Liver (tissue), 9 donors: ENCODE results near the gene SNX33. TPM values are rescaled to one million over a fixed set of nuclear protein-coding genes. Genes with fewer than 3 reads are reported as not detected.

ENCODE experiments used
- DNase-seq: peaks from one replicate; pipeline ENCODE4 v3.0.0-alpha.2; 2017; ENCODE audit warnings: low spot score
- H3K27ac ChIP-seq, 2 donors: one replicate each; pipeline ENCODE4 v1.7.0; 2013; ENCODE audit warnings: inconsistent platforms in 2 of 2, low read length in 2 of 2, control low read depth in 1 of 2, low read depth in 1 of 2, mild to moderate bottlenecking in 1 of 2
- H3K27me3 ChIP-seq, 4 donors: one replicate each; pipeline versions ENCODE4 v1.6.1 to v1.7.0; 2013; ENCODE audit warnings: low read length in 3 of 4, inconsistent platforms in 1 of 4, mild to moderate bottlenecking in 1 of 4, moderate library complexity in 1 of 4; ENCODE audit not compliant: control insufficient read depth in 4 of 4, insufficient read depth in 4 of 4
- H3K36me3 ChIP-seq, 4 donors: one replicate each; pipeline versions ENCODE4 v1.6.1 to v1.7.0; 2013; ENCODE audit warnings: low read length in 3 of 4, mild to moderate bottlenecking in 3 of 4, low read depth in 1 of 4, moderate library complexity in 1 of 4; ENCODE audit not compliant: control insufficient read depth in 4 of 4, insufficient read depth in 3 of 4
- H3K4me1 ChIP-seq, 4 donors: one replicate each; pipeline versions ENCODE4 v1.6.1 to v1.7.0; 2013; ENCODE audit warnings: low read length in 3 of 4, mild to moderate bottlenecking in 3 of 4, moderate library complexity in 1 of 4; ENCODE audit not compliant: control insufficient read depth in 4 of 4, insufficient read depth in 4 of 4
- H3K4me3 ChIP-seq, 3 donors: one replicate each; pipeline versions ENCODE4 v1.6.1 to v1.7.0; 2013; ENCODE audit warnings: low read length in 3 of 3, control low read depth in 1 of 3, low read depth in 1 of 3, mild to moderate bottlenecking in 1 of 3
- H3K9ac ChIP-seq, 2 donors: one replicate each; pipeline ENCODE4 v1.7.0; 2013; ENCODE audit warnings: low read length in 2 of 2, mild to moderate bottlenecking in 2 of 2, moderate library complexity in 2 of 2, control low read depth in 1 of 2, low read depth in 1 of 2
- H3K9me3 ChIP-seq, 4 donors: one replicate each; pipeline versions ENCODE4 v1.6.1 to v1.7.0; 2013; ENCODE audit warnings: low read length in 3 of 4; ENCODE audit not compliant: control insufficient read depth in 4 of 4
- EGR1 ChIP-seq, 2 donors: IDR thresholded peaks; 2 replicates each; pipeline ENCODE4 v1.6.1; 2016 to 2018; ENCODE audit warnings: antibody characterized with exemption in 2 of 2, low read depth in 2 of 2
- FOXA1 ChIP-seq: IDR thresholded peaks from 2 replicates; pipeline ENCODE4 v1.6.1; 2016; ENCODE audit warnings: antibody characterized with exemption
- FOXA2 ChIP-seq: IDR thresholded peaks from 2 replicates; pipeline ENCODE4 v1.6.1; 2016; ENCODE audit warnings: antibody characterized with exemption
- GABPA ChIP-seq, 2 donors: IDR thresholded peaks in 1 of 2; conservative IDR thresholded peaks in 1 of 2; 2 replicates each; pipeline ENCODE4 v1.6.1; 2016; ENCODE audit warnings: antibody characterized with exemption in 2 of 2, mild to moderate bottlenecking in 1 of 2, moderate library complexity in 1 of 2
- HNF4A ChIP-seq, 2 donors: conservative IDR thresholded peaks; 2 replicates each; pipeline ENCODE4 v1.6.1; 2016; ENCODE audit warnings: antibody characterized with exemption in 2 of 2, mild to moderate bottlenecking in 2 of 2
- HNF4G ChIP-seq: IDR thresholded peaks from 2 replicates; pipeline ENCODE4 v1.6.1; 2016; ENCODE audit warnings: antibody characterized with exemption
- NR2F2 ChIP-seq: IDR thresholded peaks from 2 replicates; pipeline ENCODE4 v1.6.1; 2016; ENCODE audit warnings: antibody characterized with exemption
- RAD21 ChIP-seq, 2 donors: IDR thresholded peaks; 2 replicates each; pipeline ENCODE4 v1.6.1; 2016; ENCODE audit warnings: antibody characterized with exemption in 2 of 2, mild to moderate bottlenecking in 2 of 2
- REST ChIP-seq: IDR thresholded peaks from 2 replicates; pipeline ENCODE4 v1.6.1; 2016; ENCODE audit warnings: antibody characterized with exemption, mild to moderate bottlenecking
- RXRA ChIP-seq, 2 donors: IDR thresholded peaks; 2 replicates each; pipeline ENCODE4 v1.6.1; 2017 to 2018; ENCODE audit warnings: antibody characterized with exemption in 2 of 2, mild to moderate bottlenecking in 1 of 2
- SP1 ChIP-seq: IDR thresholded peaks from 2 replicates; pipeline ENCODE4 v1.6.1; 2018; ENCODE audit warnings: antibody characterized with exemption, mild to moderate bottlenecking
- TAF1 ChIP-seq: conservative IDR thresholded peaks from 2 replicates; pipeline ENCODE4 v1.6.1; 2016; ENCODE audit warnings: antibody characterized with exemption, mild to moderate bottlenecking
- YY1 ChIP-seq: IDR thresholded peaks from 2 replicates; pipeline ENCODE4 v1.6.1; 2016; ENCODE audit warnings: antibody characterized with exemption, mild to moderate bottlenecking
- ZBTB33 ChIP-seq: IDR thresholded peaks from 2 replicates; pipeline ENCODE4 v1.6.1; 2016; ENCODE audit warnings: antibody characterized with exemption
- WGBS: extraction: QIAGEN DNeasy Blood & Tissue Kit; methylation state at CpG from one replicate; pipeline ENCODE4 v1.1.7; 2013; 5-methylcytosine and 5-hydroxymethylcytosine counted together
- polyA plus RNA-seq, 2 donors: library from polyadenylated mRNA; stranded (reverse) in 1 of 2; unstranded in 1 of 2; fragments of 200-250 nt in 1 of 2; fragments of >200 nt in 1 of 2; fragmentation: Nextera tagmentation in 1 of 2; extraction: Ambion mirVana in 1 of 2; gene quantifications; one replicate each; pipeline versions ENCODE4 v1.2.1 to v1.2.3, GENCODE V29; 2013 to 2015
- total RNA-seq, 2 donors: library from RNA; depleted of rRNA; stranded (reverse); fragments of >200 nt; gene quantifications; one replicate each; pipeline ENCODE4 v1.2.3, GENCODE V29; 2014
- TF ChIP-seq, protein P1 (sequence below): fragments of 150-350 bp; IDR thresholded peaks from 2 replicates; pipeline ENCODE4 v1.5.1; 2017; ENCODE audit warnings: improper control_type of control experiment, low read depth, low read length; ENCODE audit not compliant: missing input control
- TF ChIP-seq, protein P2 (sequence below): IDR thresholded peaks from 2 replicates; pipeline ENCODE4 v1.6.1; 2016; ENCODE audit warnings: antibody characterized with exemption
- donor health status: healthy.
- donor health status: healthy.
- donor health status: healthy.
- donor health status: healthy.
- donor health status: healthy.

Gene SNX33
- total and polyA plus RNA-seq, 4 donors: 7.1 to 10.8 (median 9.1) TPM

DNA sequence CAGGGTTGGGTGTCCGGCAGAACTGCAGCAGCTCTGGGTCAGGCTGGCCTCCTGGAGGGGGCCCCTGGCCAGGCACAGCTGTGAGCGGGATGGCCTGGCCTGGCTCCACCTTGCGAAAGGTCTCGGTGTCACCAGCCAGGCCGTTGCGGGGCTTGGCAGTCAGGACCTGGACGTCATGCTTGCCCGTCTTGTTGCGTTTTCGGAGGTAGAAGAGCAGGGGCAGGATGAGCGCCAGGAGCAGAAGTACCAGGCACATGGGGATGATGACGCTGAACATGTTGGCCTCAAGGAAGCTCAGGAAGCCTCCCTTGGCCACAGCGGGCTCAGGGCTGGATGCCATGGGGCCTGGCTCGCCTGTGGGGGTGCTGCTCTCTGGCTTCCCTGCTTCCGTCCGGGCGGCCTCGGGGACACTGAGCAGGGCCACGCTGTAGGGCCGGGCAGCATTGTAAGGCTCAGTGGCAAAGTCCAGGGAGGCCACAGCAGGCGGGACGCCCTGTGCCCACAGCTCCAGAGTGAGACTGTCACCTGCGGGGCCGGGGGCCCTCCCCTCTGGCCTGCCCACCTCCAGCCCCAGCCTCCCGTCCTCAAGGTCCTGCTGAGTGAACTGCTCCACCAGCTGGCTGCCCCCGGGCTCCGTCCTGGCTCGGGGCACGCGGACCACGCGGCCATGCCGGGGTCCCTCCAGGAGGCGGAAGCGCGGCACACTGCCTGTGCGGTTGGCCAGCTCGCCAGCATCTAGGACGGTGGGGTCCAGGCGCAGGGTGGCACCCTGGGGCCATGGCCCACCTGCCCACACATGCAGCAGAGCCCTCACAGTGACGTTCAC, 28.1 kb downstream of the SNX33 start:
- Histone ChIP-seq H3K4me1 (peaks cover 0 to 2% (median under 1%) of the 10 kb centered on the region in 4 donors), H3K36me3 (no peaks in the 10 kb centered on the region), H3K27me3 (no peaks in the 10 kb centered on the region), H3K4me3 (no peak overlapping the region), H3K27ac (no peak overlapping the region), H3K9me3 (no peaks in the 10 kb centered on the region), H3K9ac (no peak overlapping the region)
- DNase-seq: no peak
- TF ChIP-seq, protein P1, sequence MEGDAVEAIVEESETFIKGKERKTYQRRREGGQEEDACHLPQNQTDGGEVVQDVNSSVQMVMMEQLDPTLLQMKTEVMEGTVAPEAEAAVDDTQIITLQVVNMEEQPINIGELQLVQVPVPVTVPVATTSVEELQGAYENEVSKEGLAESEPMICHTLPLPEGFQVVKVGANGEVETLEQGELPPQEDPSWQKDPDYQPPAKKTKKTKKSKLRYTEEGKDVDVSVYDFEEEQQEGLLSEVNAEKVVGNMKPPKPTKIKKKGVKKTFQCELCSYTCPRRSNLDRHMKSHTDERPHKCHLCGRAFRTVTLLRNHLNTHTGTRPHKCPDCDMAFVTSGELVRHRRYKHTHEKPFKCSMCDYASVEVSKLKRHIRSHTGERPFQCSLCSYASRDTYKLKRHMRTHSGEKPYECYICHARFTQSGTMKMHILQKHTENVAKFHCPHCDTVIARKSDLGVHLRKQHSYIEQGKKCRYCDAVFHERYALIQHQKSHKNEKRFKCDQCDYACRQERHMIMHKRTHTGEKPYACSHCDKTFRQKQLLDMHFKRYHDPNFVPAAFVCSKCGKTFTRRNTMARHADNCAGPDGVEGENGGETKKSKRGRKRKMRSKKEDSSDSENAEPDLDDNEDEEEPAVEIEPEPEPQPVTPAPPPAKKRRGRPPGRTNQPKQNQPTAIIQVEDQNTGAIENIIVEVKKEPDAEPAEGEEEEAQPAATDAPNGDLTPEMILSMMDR: no peak
- TF ChIP-seq, protein P2, sequence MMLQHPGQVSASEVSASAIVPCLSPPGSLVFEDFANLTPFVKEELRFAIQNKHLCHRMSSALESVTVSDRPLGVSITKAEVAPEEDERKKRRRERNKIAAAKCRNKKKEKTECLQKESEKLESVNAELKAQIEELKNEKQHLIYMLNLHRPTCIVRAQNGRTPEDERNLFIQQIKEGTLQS: no peak
- TF ChIP-seq NR2F2: no peak
- no peak for TF ChIP-seq FOXA2
- peak in 1 of 2 donors; percentile 36 for TF ChIP-seq HNF4A (conservative IDR thresholded peaks at IDR 0.05)
- no peak for TF ChIP-seq YY1
- no peak for TF ChIP-seq RXRA (IDR thresholded peaks at IDR 0.05)
- no peak for TF ChIP-seq HNF4G
- no peak for TF ChIP-seq EGR1 (IDR thresholded peaks at IDR 0.05; ENCODE audit: low read depth in 2 of 2)
- WGBS: 80% methylated on average over 41 of the region's 41 CpGs

DNA sequence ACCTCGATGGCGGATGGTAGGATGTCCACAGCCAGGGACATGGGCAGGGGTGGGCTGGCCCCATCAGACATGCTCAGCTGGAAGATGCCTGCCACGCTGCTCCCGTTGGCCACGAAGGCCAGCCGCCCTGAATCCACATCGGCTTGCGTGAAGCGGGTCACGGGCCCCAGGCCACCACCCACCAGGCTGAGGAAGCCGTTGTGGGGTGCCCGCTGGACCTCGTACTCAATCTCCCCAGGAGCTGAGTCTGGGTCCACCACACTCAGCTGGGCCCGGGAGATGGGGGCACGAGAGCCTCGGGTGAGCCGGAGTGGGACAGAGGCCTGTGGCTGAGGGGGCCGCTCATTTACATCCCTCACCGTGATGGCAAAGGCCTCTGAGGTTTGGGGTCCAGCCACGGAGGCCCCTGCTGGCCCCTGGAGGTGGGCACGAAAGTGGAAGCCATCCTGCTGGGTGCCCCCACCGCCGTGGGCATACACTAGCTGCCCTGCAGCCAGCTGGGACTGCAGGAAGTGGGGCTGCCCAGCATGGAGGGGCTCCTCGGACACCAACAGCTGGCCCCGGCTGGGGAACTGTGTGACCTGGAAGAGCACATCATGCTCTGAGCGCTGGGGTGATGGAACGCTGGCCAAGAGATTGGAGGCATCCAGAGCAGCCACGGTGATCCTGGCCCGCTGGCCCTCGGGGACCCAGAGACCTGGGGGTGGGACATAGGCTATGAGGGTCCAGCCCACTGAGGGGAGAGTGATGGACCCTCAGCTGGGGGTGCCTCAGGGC, 29.2 kb downstream of the SNX33 start:
- Histone ChIP-seq H3K27me3 (no peaks in the 10 kb centered on the region), H3K4me1 (peaks cover 0 to 2% (median under 1%) of the 10 kb centered on the region in 4 donors), H3K4me3 (no peak overlapping the region), H3K9me3 (no peaks in the 10 kb centered on the region), H3K36me3 (no peaks in the 10 kb centered on the region), H3K9ac (no peak overlapping the region), H3K27ac (no peak overlapping the region)
- 92% methylated on average over 30 of the region's 30 CpGs for WGBS
- no peak for DNase-seq
- TF ChIP-seq REST (no peak), GABPA (IDR thresholded peaks at IDR 0.05 in 1 of 2, conservative IDR thresholded peaks at IDR 0.05 in 1 of 2) (no peak), FOXA1 (no peak), TAF1 (no peak), ZBTB33 (no peak), RXRA (IDR thresholded peaks at IDR 0.05) (no peak), HNF4G (no peak), EGR1 (IDR thresholded peaks at IDR 0.05; ENCODE audit: low read depth in 2 of 2) (no peak), FOXA2 (no peak), NR2F2 (no peak), HNF4A (conservative IDR thresholded peaks at IDR 0.05) (no peak), RAD21 (IDR thresholded peaks at IDR 0.05) (no peak), SP1 (no peak)
- TF ChIP-seq, protein P2: no peak
- TF ChIP-seq, protein P1: no peak
